Thoracic aorta (tissue), 2 donors: ENCODE measurements around the gene ARHGAP4. TPM values are rescaled to one million over a fixed set of nuclear protein-coding genes. Genes with fewer than 3 reads are reported as not detected.

Experiments
- ATAC-seq: fragments of 150-250 bp; one replicate; pipeline ENCODE4 v1.8.0; 2017; ENCODE audit warnings: low read depth; ENCODE audit not compliant: insufficient number of reproducible peaks, low FRiP score
- DNase-seq: peaks from one replicate; pipeline ENCODE4 v3.0.0-alpha.2; 2020; ENCODE audit warnings: low spot score
- H3K27ac ChIP-seq, 2 donors: fragments of 200-600 bp; sonication (generic); 1 replicate in 1 of 2; 2 replicates in 1 of 2; pipeline ENCODE4 v1.5.1; 2016; ENCODE audit warnings: mild to moderate bottlenecking in 2 of 2, moderate library complexity in 2 of 2
- H3K27me3 ChIP-seq: fragments of 200-600 bp; sonication (generic); replicated peaks from 2 replicates; pipeline ENCODE4 v1.6.0; 2016; ENCODE audit warnings: mild to moderate bottlenecking; ENCODE audit not compliant: insufficient read depth
- H3K36me3 ChIP-seq: fragments of 200-600 bp; sonication (generic); one replicate; pipeline ENCODE4 v1.5.1; 2016
- H3K4me1 ChIP-seq, 2 donors: fragments of 200-600 bp; sonication (generic); 1 replicate in 1 of 2; 2 replicates in 1 of 2; pipeline versions ENCODE4 v1.5.1 to v1.6.0; 2016; ENCODE audit warnings: low read depth in 2 of 2, mild to moderate bottlenecking in 1 of 2; ENCODE audit not compliant: control insufficient read depth in 1 of 2
- H3K4me3 ChIP-seq: fragments of 200-600 bp; sonication (generic); 2 replicates; pipeline ENCODE4 v1.5.1; 2016; ENCODE audit warnings: mild to moderate bottlenecking
- H3K9me3 ChIP-seq: fragments of 200-600 bp; sonication (generic); 2 replicates; pipeline ENCODE4 v1.5.1; 2016
- CTCF ChIP-seq: fragments of 200-600 bp; sonication (generic); IDR thresholded peaks from one replicate; pipeline ENCODE4 v1.5.1; 2019; ENCODE audit warnings: antibody characterized with exemption
- total RNA-seq, 2 donors: library from RNA; depleted of rRNA; stranded (reverse); fragments of >200 nt; gene quantifications; one replicate each; pipeline versions ENCODE4 v1.1.0 to v1.2.3, GENCODE V29; 2016

The ARHGAP4 gene
- total RNA-seq, 2 donors from 2014 or later = 31.7 to 92.1 TPM

DNA sequence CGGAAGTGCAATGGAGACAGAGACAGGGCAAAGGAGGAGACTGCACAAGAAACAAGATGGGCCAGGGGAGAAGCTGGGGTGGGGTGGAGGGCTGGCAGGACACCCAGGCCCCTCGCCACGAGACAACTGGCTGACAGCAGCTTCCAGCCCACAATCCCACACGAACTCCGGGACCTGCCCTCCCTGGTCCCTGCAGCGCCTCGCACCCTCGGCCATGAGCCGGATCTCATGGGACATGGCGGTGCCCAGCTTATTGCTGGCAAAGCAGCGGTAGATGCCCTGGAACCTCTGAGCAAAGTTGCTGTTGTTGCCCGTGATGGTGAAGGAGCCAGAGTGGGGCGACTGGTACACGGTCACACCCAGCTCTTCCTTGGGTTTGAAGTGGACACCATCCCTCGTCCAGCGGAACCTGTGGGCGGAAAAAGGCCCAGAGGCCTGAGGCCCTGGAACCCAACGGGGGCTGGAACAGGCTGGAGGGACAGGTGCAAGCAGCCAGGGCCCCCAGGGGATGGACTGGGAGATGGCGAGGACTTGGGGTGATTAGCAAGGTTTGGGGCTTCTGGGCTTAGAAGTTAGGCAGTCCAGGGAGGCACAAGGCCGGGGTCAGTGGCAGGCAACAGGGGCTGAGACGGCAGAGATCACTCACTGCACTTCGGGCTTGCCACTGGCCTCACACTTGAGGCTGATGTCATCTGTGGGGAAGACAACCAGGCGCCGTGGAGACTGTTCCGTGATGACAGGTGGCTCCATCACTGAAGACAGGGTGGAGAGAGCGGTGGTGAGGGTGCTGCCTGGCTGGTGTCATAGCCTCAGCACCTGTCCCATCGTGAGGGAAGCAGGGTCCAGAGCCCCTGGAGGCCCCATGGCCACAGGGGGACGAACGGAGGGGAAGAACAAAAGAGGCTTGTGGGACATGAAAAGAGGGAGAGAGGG is 53.9 kb downstream of the ARHGAP4 start:
- H3K4me3 ChIP-seq = no peak overlapping the region
- H3K27me3 ChIP-seq = no peaks in the 10 kb centered on the region
- H3K9me3 ChIP-seq = no peaks in the 10 kb centered on the region
- no peaks in the 10 kb centered on the region for H3K4me1 ChIP-seq
- H3K27ac ChIP-seq = no peak overlapping the region
- DNase-seq = no peak
- no peaks in the 10 kb centered on the region for H3K36me3 ChIP-seq
- no peak for TF ChIP-seq CTCF
- ATAC-seq = no peak

GRCh38 chrX:153871451-153871850 is 54.6 kb downstream of the ARHGAP4 start:
- Histone ChIP-seq H3K9me3 (no peaks in the 10 kb centered on the region), H3K36me3 (no peaks in the 10 kb centered on the region), H3K27me3 (no peaks in the 10 kb centered on the region), H3K4me3 (no peak overlapping the region), H3K4me1 (no peaks in the 10 kb centered on the region), H3K27ac (no peak overlapping the region)
- DNase-seq = no peak
- no peak for ATAC-seq
- no peak for TF ChIP-seq CTCF

DNA sequence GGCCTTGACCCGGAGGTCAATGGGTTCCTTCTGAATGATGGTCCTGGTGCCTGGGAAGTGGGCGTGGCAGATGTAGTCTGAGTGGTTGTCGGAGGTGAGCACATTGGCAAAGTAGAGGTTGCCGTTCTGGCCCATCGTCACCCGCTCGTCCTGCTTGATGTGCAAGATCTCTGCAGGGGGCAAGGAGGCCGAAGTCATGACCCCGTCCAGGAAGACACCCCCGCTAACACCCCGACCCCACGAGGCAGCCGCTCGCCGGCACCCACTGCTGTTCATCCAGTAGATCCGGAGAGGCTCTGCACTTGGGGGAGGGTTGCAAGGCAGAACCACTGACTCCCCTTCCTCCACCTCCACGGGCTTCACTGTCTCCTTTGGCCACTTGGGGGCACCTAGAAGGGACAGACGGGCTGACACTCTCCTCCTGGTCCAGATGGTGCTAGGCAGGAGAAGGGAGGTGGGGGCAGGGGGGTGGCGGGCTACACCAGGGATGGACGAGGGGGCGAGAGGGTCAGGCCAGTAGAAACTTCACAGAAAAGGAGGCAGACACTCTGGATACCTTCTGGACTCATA is 55.2 kb downstream of the ARHGAP4 start:
- DNase-seq (no peak), ATAC-seq (no peak)
- Histone ChIP-seq H3K27ac (no peak overlapping the region), H3K36me3 (no peaks in the 10 kb centered on the region), H3K4me3 (no peak overlapping the region), H3K27me3 (no peaks in the 10 kb centered on the region), H3K9me3 (no peaks in the 10 kb centered on the region), H3K4me1 (no peaks in the 10 kb centered on the region)
- no peak for TF ChIP-seq CTCF

DNA sequence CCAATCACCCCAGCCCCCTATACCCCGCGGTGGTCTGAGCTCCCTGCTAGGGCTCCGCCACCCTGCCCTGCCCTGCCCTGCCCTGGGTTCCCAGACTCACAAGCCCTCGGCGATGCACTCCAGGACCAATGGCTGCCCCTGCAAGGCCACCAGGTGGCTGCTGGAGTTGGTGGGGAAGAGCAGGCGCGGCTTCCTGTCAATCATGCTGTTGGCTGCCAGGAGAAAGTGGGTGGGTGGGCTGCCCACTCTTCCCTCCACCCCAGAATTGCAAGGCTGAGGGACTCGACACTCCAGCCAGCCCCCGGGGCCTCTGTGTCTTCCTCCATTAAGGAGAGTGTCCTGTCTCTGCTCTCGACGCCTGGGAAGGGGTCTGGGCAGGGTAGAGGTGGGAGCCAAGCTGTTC is 55.8 kb downstream of the ARHGAP4 start:
- Histone ChIP-seq H3K9me3 (no peaks in the 10 kb centered on the region), H3K27ac (no peak overlapping the region), H3K4me1 (no peaks in the 10 kb centered on the region), H3K4me3 (no peak overlapping the region), H3K36me3 (no peaks in the 10 kb centered on the region), H3K27me3 (no peaks in the 10 kb centered on the region)
- no peak for TF ChIP-seq CTCF
- no peak for DNase-seq
- no peak for ATAC-seq

- DNase-seq (no peak), ATAC-seq (no peak)
- Histone ChIP-seq H3K36me3 (no peaks in the 10 kb centered on the region), H3K27me3 (no peaks in the 10 kb centered on the region), H3K4me1 (no peaks in the 10 kb centered on the region), H3K27ac (no peak overlapping the region), H3K9me3 (no peaks in the 10 kb centered on the region), H3K4me3 (no peak overlapping the region)
- TF ChIP-seq CTCF = no peak
Measured at GRCh38 chrX:153869473-153870287, 56.4 kb downstream of the ARHGAP4 start.
